Endothelial cell of umbilical vein (primary cell): ENCODE data around the gene CAPN7. TPM values are rescaled to one million over a fixed set of nuclear protein-coding genes. Genes with fewer than 3 reads are reported as not detected.

Experiments used
- BruUV-seq: library from RNA; stranded (reverse); fragments of 400-500 nt; replicated peaks from 2 replicates; lab custom pipeline; 2021; lab: Mats Ljungman, UMichigan
- CTCF ChIA-PET: fragments of 300-600, 350-600 bp; sonication (Branson Sonifier 250); formaldehyde crosslinking; loops from one replicate; lab custom pipeline; 2021; ENCODE audit warnings: antibody characterized with exemption, inconsistent platforms; lab: Charles Lee
- POLR2A ChIA-PET: fragments of 300-600, 350-600 bp; sonication (Branson Sonifier 250); formaldehyde crosslinking; loops from one replicate; lab custom pipeline; 2021; ENCODE audit warnings: antibody characterized with exemption, inconsistent platforms; lab: Charles Lee
- DNase-seq: peaks from one replicate; pipeline ENCODE4 v3.0.0-alpha.2; 2011; ENCODE audit warnings: low read depth, low spot score
- FAIRE-seq: peaks from 2 replicates; lab custom pipeline; 2011; peaks lifted over from hg19 to GRCh38; lab: Jason Lieb, UNC
- H2AFZ ChIP-seq: 2 replicates; pipeline ENCODE4 v1.6.0; 2012; ENCODE audit warnings: low read depth, low read length, control low read depth, inconsistent platforms
- H3K27ac ChIP-seq: 2 replicates; pipeline ENCODE4 v1.5.1; 2011; ENCODE audit warnings: low read depth, mild to moderate bottlenecking, control low read depth, low read length, moderate library complexity; ENCODE audit not compliant: insufficient read depth
- H3K27me3 ChIP-seq, 2 experiments: 2 replicates each; pipeline versions ENCODE4 v1.6.0 to v1.6.1; 2011; ENCODE audit warnings: low read length in 2 of 2, mixed read lengths in 1 of 2; ENCODE audit not compliant: control insufficient read depth in 2 of 2, insufficient read depth in 2 of 2
- H3K36me3 ChIP-seq, 2 experiments: 2 replicates in 1 of 2; 3 replicates in 1 of 2; pipeline ENCODE4 v1.5.1; 2011; ENCODE audit warnings: low read length in 2 of 2, mild to moderate bottlenecking in 1 of 2, moderate library complexity in 1 of 2; ENCODE audit not compliant: control insufficient read depth in 2 of 2, insufficient read depth in 2 of 2; ENCODE audit errors: extremely low read depth in 1 of 2
- H3K4me1 ChIP-seq: 3 replicates; pipeline ENCODE4 v1.5.1; 2011; ENCODE audit warnings: mild to moderate bottlenecking, low read length; ENCODE audit not compliant: control insufficient read depth, insufficient read depth; ENCODE audit errors: extremely low read depth
- H3K4me2 ChIP-seq: 2 replicates; pipeline ENCODE4 v1.6.1; 2011; ENCODE audit warnings: low read length, control low read depth, mixed read lengths; ENCODE audit not compliant: insufficient read depth
- H3K4me3 ChIP-seq, 3 experiments: fragments of 200-600 bp in 1 of 3; sonication (generic), shearing (Covaris generic) in 1 of 3; replicated peaks in 1 of 3; 2 replicates each; pipeline ENCODE4 v1.5.1; 2011 to 2016; ENCODE audit warnings: control low read depth in 3 of 3, low read length in 3 of 3, mild to moderate bottlenecking in 2 of 3, inconsistent platforms in 1 of 3, low read depth in 1 of 3, moderate library complexity in 1 of 3; ENCODE audit not compliant: insufficient read depth in 1 of 3
- H3K79me2 ChIP-seq: 2 replicates; pipeline ENCODE4 v1.6.0; 2012; ENCODE audit warnings: low read length, inconsistent platforms; ENCODE audit not compliant: control insufficient read depth, insufficient read depth
- H3K9ac ChIP-seq: replicated peaks from 2 replicates; pipeline ENCODE3; 2011; ENCODE audit warnings: low read length, control low read depth; ENCODE audit not compliant: insufficient read depth; ENCODE audit errors: extremely low read depth
- H3K9me1 ChIP-seq: replicated peaks from 3 replicates; pipeline ENCODE4 v1.6.0; 2011; ENCODE audit warnings: mild to moderate bottlenecking, low read length; ENCODE audit not compliant: control insufficient read depth, insufficient read depth; ENCODE audit errors: extremely low read depth
- H3K9me3 ChIP-seq: replicated peaks from 2 replicates; pipeline ENCODE4 v1.5.1; 2012; ENCODE audit warnings: low read length, inconsistent platforms; ENCODE audit not compliant: control insufficient read depth, insufficient read depth
- H4K20me1 ChIP-seq: replicated peaks from 2 replicates; pipeline ENCODE3; 2011; ENCODE audit warnings: mild to moderate bottlenecking, low read length; ENCODE audit not compliant: control insufficient read depth, insufficient read depth; ENCODE audit errors: extremely low read depth
- CTCF ChIP-seq, 2 donors: IDR thresholded peaks; 1 replicate in 1 of 2; 2 replicates in 1 of 2; pipeline ENCODE4 v1.5.1; 2011; ENCODE audit warnings: low read length in 2 of 2, mild to moderate bottlenecking in 2 of 2, moderate library complexity in 2 of 2, control low read depth in 1 of 2, inconsistent platforms in 1 of 2, low read depth in 1 of 2; ENCODE audit not compliant: insufficient read depth in 1 of 2; ENCODE audit errors: extremely low read depth in 1 of 2
- FOS ChIP-seq: IDR thresholded peaks from 2 replicates; pipeline ENCODE4 v1.6.1; 2011; ENCODE audit warnings: mild to moderate bottlenecking, low read length, moderate library complexity, borderline replicate concordance; ENCODE audit not compliant: insufficient read depth
- GATA2 ChIP-seq: IDR thresholded peaks from 2 replicates; pipeline ENCODE4 v1.7.0; 2011; ENCODE audit warnings: low read depth, mild to moderate bottlenecking, moderate library complexity, mixed read lengths, low read length; ENCODE audit not compliant: insufficient read length, insufficient read depth
- MAX ChIP-seq: IDR thresholded peaks from 2 replicates; pipeline ENCODE4 v1.6.1; 2011; ENCODE audit not compliant: insufficient read depth, insufficient read length
- POLR2A ChIP-seq: IDR thresholded peaks from 2 replicates; pipeline ENCODE4 v1.6.1; 2012; ENCODE audit warnings: low read depth, mild to moderate bottlenecking, control low read depth, low read length
- dilution Hi-C: fragments of 300-500 bp; cut with MboI; formaldehyde crosslinking; loops from one replicate; pipeline ENCODE4 v1.15.0; 2019; ENCODE audit warnings: low sequenced_read_pairs; ENCODE audit not compliant: extremely low pct_ligation_motif_present
- intact Hi-C: fragments of 100-400 bp; cut with micrococcal nuclease; formaldehyde crosslinking; loops from one replicate; pipeline ENCODE4 v1.10.0; 2022
- polyA plus RNA-seq, 4 experiments: library from polyadenylated mRNA; depleted of rRNA in 3 of 4; stranded (reverse) in 3 of 4; unstranded in 1 of 4; fragments of >200 nt; gene quantifications; 2 replicates each; pipeline versions ENCODE4 v1.2.1 to v1.2.3, GENCODE V29; 2011 to 2012; ENCODE audit warnings: missing spikeins in 1 of 4
- total RNA-seq: library from RNA; stranded (reverse); gene quantifications from 2 replicates; pipeline ENCODE4 v1.2.3, GENCODE V29; 2021

The CAPN7 gene
- total and polyA plus RNA-seq, 2 donors (not counting 3 experiments of a cell fraction or from before 2014, with no cell fraction given): 13.2 to 32.7 TPM

- CTCF ChIA-PET: interaction anchor here (9.7 kb wide), 1 partner anchor 131 kb away, joined by 350 read pairs; no protein-coding TSS in a partner anchor
- POLR2A ChIA-PET: no interaction called here
- H3K4me3 ChIP-seq: no peak overlapping the region
- peaks cover 32% of the 10 kb centered on the region for H3K4me1 ChIP-seq
- H3K27ac ChIP-seq: no peak overlapping the region
- intact Hi-C loops (no loop called here), dilution Hi-C loops (no loop called here)
- H3K9me3 ChIP-seq: no peaks in the 10 kb centered on the region
- DNase-seq (no peak), FAIRE-seq (peak; percentile 40)
- peaks cover 46% of the 10 kb centered on the region for H3K79me2 ChIP-seq
- no peak overlapping the region for H3K4me2 ChIP-seq
- no peak overlapping the region for H3K9ac ChIP-seq
- H2AFZ ChIP-seq: no peak overlapping the region
- no peaks in the 10 kb centered on the region for H3K27me3 ChIP-seq
- BruUV-seq: no TSS peak
- H3K36me3 ChIP-seq: peaks cover 0 to 7% of the 10 kb centered on the region in 2 experiments
- H3K9me1 ChIP-seq: no peaks in the 10 kb centered on the region
- no peak for TF ChIP-seq CTCF (IDR thresholded peaks at IDR 0.05; ENCODE audit: extremely low read depth in 1 of 2, insufficient read depth in 1 of 2, low read depth in 1 of 2, low read length in 2 of 2)
- TF ChIP-seq POLR2A: no peak
- TF ChIP-seq FOS: no peak
- no peak for TF ChIP-seq GATA2
- TF ChIP-seq MAX: no peak
- H4K20me1 ChIP-seq: no peaks in the 10 kb centered on the region
These were observed 65.8 kb downstream of the CAPN7 start for GRCh38 chr3:15271785-15272381.
